ENCODE measurements around the gene MLXIP.

MLXIP gene

GRCh38 chr12:122126713-122127597, 48.4 kb downstream of the MLXIP start:
- no peak for DNase-seq

- DNase-seq: no peak
These were observed 49.3 kb downstream of the MLXIP start for GRCh38 chr12:122127839-122128238.

DNA sequence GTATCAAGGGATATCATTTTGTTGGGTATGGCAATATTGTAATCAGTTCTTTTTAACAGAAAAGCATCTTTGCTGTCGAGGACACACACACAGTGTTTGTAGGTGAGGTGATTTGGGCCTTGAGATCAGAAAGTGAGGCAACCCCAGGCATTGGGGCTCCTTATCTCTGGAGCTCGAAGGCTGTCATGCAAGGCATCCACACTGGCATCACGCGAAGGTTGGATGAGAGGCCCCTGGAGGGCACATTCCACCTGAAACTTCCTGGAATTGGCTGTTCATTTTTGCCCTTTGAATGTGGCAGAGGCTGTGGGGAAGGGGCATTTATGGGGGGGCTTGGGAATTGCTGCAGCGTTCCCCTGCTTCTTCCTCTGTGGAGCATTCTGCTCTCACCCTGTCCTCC, 49.9 kb downstream of the MLXIP start:
- DNase-seq: no peak

DNA sequence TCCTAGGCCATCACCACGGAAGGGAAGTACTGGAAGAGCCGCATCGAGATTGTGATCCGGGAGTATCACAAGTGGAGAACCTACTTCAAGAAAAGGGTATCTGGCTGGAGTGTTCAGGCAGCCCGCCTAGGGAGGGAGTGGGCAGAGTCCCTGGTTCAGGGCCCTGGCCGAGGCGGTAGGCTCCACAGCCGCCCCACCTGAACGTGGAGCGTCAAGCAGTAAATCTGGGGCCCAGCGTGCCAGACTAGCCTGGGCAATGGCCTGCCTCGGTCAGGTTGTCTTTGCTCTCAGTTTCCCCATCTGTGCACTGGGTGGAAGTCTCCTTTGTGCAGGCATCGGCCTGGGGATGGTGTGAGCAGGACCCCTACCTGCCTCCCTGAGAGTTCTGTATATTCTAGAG, 50.6 kb downstream of the MLXIP start:
- DNase-seq: no peak

- DNase-seq: no peak
These were observed 51.6 kb downstream of the MLXIP start for GRCh38 chr12:122130150-122130549.

DNA sequence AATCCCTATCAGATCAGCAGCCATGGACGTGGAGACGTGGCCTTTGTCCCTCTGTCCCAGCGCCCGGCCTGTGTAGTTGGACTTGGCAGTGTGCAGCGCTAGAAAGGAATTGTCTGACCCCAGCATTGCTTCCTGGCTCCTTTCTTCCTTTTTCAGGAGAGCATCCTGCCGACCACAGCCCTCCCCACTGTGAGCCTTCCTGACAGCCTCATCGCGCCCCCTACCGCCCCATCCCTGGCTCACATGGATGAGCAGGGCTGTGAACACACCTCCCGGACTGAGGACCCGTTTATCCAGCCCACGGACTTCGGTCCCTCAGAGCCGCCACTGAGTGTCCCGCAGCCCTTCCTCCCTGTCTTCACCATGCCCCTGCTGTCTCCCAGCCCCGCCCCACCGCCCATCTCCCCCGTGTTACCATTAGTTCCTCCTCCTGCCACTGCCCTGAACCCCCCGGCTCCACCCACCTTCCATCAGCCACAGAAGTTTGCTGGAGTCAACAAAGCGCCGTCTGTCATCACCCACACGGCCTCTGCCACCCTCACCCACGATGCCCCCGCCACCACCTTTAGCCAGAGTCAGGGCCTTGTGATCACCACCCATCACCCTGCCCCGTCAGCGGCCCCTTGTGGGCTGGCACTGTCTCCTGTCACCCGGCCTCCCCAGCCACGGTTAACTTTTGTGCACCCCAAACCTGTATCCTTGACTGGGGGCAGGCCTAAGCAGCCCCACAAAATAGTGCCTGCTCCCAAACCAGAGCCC, 54.8 kb downstream of the MLXIP start:
- DNase-seq: no peak

GRCh38 chr12:122135437-122136031, 57.0 kb downstream of the MLXIP start:
- DNase-seq: no peak

- DNase-seq: no peak
These were observed 58.7 kb downstream of the MLXIP start for GRCh38 chr12:122137229-122137628.

- DNase-seq: no peak
These were observed 59.1 kb downstream of the MLXIP start for GRCh38 chr12:122137681-122138080.

- no peak for DNase-seq
These were observed 59.6 kb downstream of the MLXIP start for GRCh38 chr12:122138181-122138580.

DNA sequence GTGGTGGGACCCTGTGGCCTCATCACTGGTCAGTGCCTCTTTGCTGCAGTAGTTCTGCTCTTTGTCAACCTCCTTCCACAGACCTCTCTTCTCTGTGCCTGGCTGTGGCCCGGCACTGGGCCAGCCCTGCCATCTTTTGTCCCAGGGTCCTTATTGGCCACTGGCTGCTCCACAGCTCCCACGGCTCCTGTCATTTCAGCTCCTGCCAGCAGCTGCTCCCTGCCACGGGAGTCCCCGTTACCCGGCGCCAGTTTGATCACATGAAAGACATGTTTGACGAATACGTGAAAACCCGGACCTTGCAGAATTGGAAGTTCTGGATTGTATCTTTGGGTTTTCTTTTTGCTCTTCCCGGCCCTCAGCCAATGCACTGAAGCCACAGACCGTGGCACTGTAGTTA, 60.1 kb downstream of the MLXIP start:
- DNase-seq: no peak

DNA sequence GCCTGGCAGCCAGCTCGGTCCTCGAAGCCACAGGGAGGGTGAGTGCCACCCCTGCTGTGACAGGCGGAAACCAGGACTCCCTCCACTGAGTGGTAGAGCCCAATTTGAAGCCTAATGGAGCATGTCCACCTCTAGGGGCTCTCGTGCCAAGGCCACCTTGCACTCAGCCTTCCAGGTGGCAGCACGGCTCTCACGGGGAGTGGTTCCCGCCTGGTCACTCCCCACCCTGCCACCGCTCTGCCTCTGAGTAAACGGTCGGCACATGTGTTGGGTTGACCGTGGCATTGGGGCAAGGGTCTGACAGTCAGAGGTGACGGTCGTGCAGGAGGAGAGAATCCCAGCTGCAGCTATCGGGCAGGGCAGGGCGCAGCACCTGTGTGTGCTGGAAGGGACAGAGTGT, 60.7 kb downstream of the MLXIP start:
- DNase-seq: no peak

DNA sequence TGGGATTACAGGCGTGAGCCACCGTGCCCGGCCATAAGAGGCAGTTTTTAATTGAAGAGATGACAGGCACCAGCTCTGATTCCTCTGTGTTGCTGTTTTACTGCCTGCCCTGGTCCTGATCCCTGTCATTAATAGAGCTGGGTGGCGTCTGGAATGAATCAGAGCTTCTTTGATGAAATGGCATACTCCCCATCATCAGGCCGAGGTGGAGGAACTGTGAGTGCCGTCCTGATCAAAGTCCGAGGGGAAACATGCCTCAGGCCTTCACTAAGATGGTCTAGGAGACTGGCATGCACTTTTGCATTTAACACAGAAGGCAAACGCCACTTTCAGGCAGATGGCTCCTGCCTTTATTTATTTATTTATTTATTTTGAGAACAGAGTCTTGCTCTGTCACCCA, 61.4 kb downstream of the MLXIP start:
- no peak for DNase-seq

GRCh38 chr12:122140467-122141257, 62.1 kb downstream of the MLXIP start:
- DNase-seq: no peak

- DNase-seq: no peak
These were observed 63.6 kb downstream of the MLXIP start for GRCh38 chr12:122141911-122142725.

GRCh38 chr12:122142857-122143256, 64.3 kb downstream of the MLXIP start:
- DNase-seq: no peak

GRCh38 chr12:122144885-122145284, 66.3 kb downstream of the MLXIP start:
- DNase-seq: no peak

GRCh38 chr12:122145505-122146330, 67.2 kb downstream of the MLXIP start:
- DNase-seq: no peak

DNA sequence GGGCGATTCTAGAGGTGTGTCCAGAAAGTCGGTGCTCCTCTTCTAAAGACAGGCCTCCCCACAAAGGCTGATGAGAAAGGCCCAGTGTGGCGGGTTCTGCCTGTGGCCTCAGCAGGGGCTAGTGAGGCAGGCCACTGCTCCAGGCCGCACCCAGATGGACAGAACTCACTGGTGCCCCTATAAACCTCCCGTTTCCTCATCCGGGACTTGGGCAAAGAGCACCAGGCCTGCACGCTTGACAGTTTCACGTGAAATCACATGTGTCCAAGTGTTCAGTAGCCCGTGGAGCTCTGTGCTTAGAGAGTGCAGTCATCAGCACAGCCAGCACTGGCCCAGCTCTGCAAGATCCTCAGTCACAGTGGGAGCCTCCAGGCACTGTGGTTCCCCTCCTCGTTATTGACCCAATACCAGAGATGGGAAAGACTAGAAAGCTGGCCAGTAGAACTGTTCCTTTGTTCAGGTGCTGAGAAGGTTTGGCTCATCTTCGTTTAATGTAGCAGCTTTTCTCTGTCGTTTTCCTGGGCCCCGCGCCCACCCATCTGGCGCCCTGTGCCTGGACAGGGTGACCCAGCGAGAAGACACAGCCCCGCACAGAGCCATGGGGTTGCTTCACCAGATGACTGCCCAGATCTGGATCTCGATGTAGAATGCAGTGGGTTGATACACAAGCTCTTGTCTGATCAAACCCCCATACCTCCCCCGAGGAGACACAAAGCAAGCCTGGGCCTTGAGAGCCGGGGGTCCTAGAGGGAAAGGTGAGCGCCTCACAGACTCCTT, 69.1 kb downstream of the MLXIP start:
- DNase-seq: no peak

DNA sequence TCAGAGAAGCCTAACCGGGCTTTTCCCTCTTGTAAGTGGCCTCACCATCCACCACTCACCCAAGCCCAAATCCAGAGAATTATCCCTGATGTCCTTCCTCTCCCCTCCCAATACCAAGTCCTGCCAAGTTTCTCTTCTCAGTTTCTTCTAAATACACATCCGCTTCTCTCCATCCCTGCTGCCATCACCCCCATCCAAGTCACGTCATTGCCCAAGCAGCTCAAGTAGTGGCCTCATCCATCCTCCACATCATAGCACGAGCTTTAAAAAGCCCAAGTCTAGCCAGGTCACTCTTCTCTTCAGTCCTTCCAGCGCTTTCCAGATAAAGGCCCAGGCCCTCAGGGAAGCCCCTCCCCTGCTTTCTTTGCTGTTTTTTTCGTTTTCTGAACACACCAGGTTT, 70.1 kb downstream of the MLXIP start:
- no peak for DNase-seq
